Epithelial cell of proximal tubule (primary cell): ENCODE measurements around the gene MEGF9. TPM values are rescaled to one million over a fixed set of nuclear protein-coding genes. Genes with fewer than 3 reads are reported as not detected.
A peak's percentile ranks its signal among the peaks of the same experiment; 100 is the strongest.

ENCODE experiments used
- DNase-seq: peaks from one replicate; pipeline ENCODE4 v3.0.0-alpha.2; 2011; ENCODE audit warnings: low read depth
- H3K4me3 ChIP-seq: 2 replicates; pipeline ENCODE4 v1.5.1; 2011; ENCODE audit warnings: low read depth, mild to moderate bottlenecking, low read length
- CTCF ChIP-seq: conservative IDR thresholded peaks from 2 replicates; pipeline ENCODE4 v1.5.1; 2012; ENCODE audit warnings: low read depth, mild to moderate bottlenecking, low read length
- total RNA-seq: library from RNA; depleted of rRNA; stranded (reverse); fragments of >200 nt; gene quantifications from 2 replicates; pipeline ENCODE4 v1.2.3, GENCODE V29; 2015

MEGF9 gene
- total RNA-seq, 1 donor from 2014 or later: 11.1 TPM

GRCh38 chr9:120723565-120723964 is 9.3 kb upstream of the MEGF9 start:
- no peak overlapping the region for H3K4me3 ChIP-seq
- TF ChIP-seq CTCF: no peak
- DNase-seq: no peak

GRCh38 chr9:120720404-120720803 is 6.1 kb upstream of the MEGF9 start:
- no peak for DNase-seq
- TF ChIP-seq CTCF: no peak

GRCh38 chr9:120718316-120718715 is 4.0 kb upstream of the MEGF9 start:
- no peak overlapping the region for H3K4me3 ChIP-seq
- no peak for TF ChIP-seq CTCF
- DNase-seq: no peak

More at GRCh38 chr9:120720404-120720803, 6.1 kb upstream of the MEGF9 start:
- no peak overlapping the region for H3K4me3 ChIP-seq

- no peak for TF ChIP-seq CTCF
- DNase-seq: no peak
- H3K4me3 ChIP-seq: no peak overlapping the region
These were observed 2.9 kb upstream of the MEGF9 start for GRCh38 chr9:120717176-120717575.

GRCh38 chr9:120716483-120716882 is 2.2 kb upstream of the MEGF9 start:
- no peak overlapping the region for H3K4me3 ChIP-seq
- DNase-seq: no peak
- no peak for TF ChIP-seq CTCF

- peak overlapping the region; percentile 90 for H3K4me3 ChIP-seq
- peak; percentile 57 for DNase-seq
- no peak for TF ChIP-seq CTCF
These were observed 1.2 kb upstream of the MEGF9 start for GRCh38 chr9:120715389-120715924.

GRCh38 chr9:120714846-120715388 is 647 bp upstream of the MEGF9 start:
- TF ChIP-seq CTCF: no peak
- no peak for DNase-seq
- peak overlapping the region; percentile 90 for H3K4me3 ChIP-seq
